ENCODE results near the gene COX7A2L. TPM values are rescaled to one million over a fixed set of nuclear protein-coding genes. Genes with fewer than 3 reads are reported as not detected.

Gene COX7A2L
- total RNA-seq, 2 experiments from 2014 or later, result 103 TPM

DNA sequence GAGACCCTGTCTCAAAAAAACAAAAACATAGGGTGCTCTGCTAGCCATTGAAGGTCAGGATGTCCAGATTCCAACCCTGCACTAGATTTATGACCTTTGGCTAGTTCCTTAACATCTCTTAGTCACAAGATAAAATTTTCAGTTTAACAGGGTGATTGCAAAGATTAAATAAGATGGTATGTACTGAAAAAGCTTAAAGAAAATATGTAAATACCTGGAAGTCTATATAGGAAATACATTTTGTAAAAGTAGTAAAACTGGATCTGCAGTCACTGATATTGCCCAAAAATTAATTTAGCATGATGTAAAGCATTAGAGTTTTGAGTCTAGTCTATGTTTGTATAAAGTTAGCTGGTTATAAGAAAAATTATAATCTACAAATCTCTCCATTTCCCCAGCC, 5.4 kb upstream of the COX7A2L start:
- Mint-ChIP-seq H3K27ac (no peak overlapping the region), H3K36me3 (ENCODE audit: low read depth) (no peaks in the 10 kb centered on the region), H3K9me3 (ENCODE audit: low read depth) (no peaks in the 10 kb centered on the region), H3K4me3 (no peak overlapping the region), H3K4me1 (peaks cover 18% of the 10 kb centered on the region), H3K27me3 (no peaks in the 10 kb centered on the region)
- intact Hi-C loops (cut with DNase I, micrococcal nuclease), result no loop called here
- ChIA-PET CTCF (interaction anchor here (0.7 kb wide), 1 partner anchor 25 kb away, joined by 3 read pairs; no protein-coding TSS in a partner anchor), POLR2A (interaction anchor here (0.5 kb wide), 1 partner anchor 90 kb away, joined by 3 read pairs; no protein-coding TSS in a partner anchor)
- ATAC-seq, result no peak
- DNase-seq, result no peak

DNA sequence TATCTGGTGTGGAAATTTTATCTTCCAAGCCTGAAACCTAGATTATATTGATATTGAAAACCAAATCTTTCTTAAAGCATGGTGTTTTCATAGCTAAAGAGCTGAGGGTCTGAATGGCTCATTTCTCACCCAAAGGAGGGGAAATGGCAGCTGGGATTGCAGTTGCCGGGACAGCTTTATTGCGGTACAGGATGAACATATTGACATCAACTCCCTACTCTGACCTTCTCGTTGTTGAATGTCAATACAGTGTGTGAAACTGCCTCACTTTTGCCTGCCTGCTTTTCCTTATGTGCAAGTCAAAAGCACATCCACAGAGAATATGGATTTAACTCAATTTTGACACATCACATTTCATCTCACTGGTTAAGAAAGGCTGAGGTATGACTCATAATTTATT, 3.6 kb upstream of the COX7A2L start:
- POLR2A ChIA-PET, result no interaction called here
- intact Hi-C loops (cut with DNase I, micrococcal nuclease), result loop anchor here in 1 of 2 experiments (5.0 kb wide), 2 partner anchors 1273 to 1998 kb away; partner anchors contain the start of genes CAMKMT, PLEKHH2 and PREPL
- DNase-seq, result no peak
- Mint-ChIP-seq H3K36me3 (ENCODE audit: low read depth) (no peaks in the 10 kb centered on the region), H3K9me3 (ENCODE audit: low read depth) (no peaks in the 10 kb centered on the region), H3K4me3 (no peak overlapping the region), H3K27me3 (no peaks in the 10 kb centered on the region), H3K4me1 (peaks cover 22% of the 10 kb centered on the region), H3K27ac (no peak overlapping the region)
- CTCF ChIA-PET, result interaction anchor here (0.7 to 1.1 kb wide), 3 partner anchors 11 to 39 kb away, joined by 3 read pairs; no protein-coding TSS in a partner anchor
- ATAC-seq, result no peak

DNA sequence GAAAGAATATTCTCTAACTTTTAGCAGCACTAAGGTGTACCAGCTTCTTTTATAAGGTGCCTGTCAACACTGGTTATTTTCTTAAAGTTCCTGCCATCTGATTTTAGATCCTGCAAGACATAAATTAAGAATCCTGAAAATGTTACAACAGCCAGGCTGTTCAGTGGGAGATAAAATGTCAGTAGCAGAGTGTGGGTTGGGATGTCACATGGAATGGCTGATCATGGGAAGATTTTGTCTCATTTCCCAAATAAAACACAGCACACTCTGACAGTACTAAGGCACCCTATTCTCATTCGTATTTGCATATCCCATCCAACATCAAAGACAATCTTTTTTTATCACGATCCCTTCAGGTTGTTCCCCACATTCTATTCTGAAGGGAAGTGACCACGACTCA, 2.4 kb upstream of the COX7A2L start:
- H3K36me3 Mint-ChIP-seq (ENCODE audit: low read depth), result peaks cover 2% of the 10 kb centered on the region
- DNase-seq (no peak), ATAC-seq (no peak)
- peaks cover 35% of the 10 kb centered on the region for H3K4me1 Mint-ChIP-seq
- intact Hi-C loops (cut with DNase I, micrococcal nuclease), result loop anchor here in 1 of 2 experiments (2.0 to 5.0 kb wide), 3 partner anchors 205 to 1999 kb away; partner anchors contain the start of genes CAMKMT, MTA3, PLEKHH2 and PREPL
- POLR2A ChIA-PET, result interaction anchor here (0.5 kb wide), 1 partner anchor 164 kb away, joined by 5 read pairs; no protein-coding TSS in a partner anchor
- H3K4me3 Mint-ChIP-seq, result no peak overlapping the region
- no peaks in the 10 kb centered on the region for H3K27me3 Mint-ChIP-seq
- CTCF ChIA-PET, result interaction anchor here (0.7 to 1.4 kb wide), 3 partner anchors 41 to 327 kb away, joined by 3 to 4 read pairs (median 3); no protein-coding TSS in a partner anchor
- H3K27ac Mint-ChIP-seq, result no peak overlapping the region
- no peaks in the 10 kb centered on the region for H3K9me3 Mint-ChIP-seq (ENCODE audit: low read depth)

DNA sequence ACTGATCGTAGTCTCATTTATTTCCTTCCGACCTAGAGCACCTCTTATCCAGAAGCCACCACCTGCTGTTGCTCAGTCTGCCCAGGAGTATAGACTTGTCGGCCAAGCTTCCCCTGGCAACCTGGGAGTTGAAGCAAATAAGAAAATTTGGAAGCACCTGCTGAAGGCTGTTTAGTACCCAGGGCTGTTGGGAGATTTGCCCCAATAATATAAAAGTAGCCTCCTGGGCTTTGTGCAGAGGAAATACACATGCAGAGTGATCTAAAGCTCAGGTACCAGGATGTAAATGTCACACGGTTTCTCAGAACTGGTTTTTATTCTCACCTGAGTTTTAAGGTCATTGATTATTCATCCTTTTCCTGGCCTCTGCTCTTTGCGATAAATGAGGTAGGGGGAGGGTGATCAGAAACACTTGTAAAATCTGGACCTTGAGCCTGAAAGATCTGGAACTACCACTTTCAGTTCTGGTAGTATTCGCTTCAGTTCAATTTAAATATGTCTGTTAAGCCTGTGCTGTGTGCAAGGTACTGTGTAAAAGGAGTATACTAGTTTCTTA, 789 bp upstream of the COX7A2L start:
- ChIA-PET CTCF (interaction anchor here (0.7 to 1.5 kb wide), 3 partner anchors 10 to 262 kb away, joined by 3 read pairs; no protein-coding TSS in a partner anchor), POLR2A (no interaction called here)
- intact Hi-C loops (cut with DNase I, micrococcal nuclease), result loop anchor here (1.0 to 5.0 kb wide), 12 partner anchors 58 to 2000 kb away; partner anchors contain the start of genes EML4 (in 2 of the 2), CAMKMT (in 1 of the 2), MTA3 (in 1 of the 2) and PLEKHH2 (in 1 of the 2)
- Mint-ChIP-seq H3K4me1 (peaks cover 39% of the 10 kb centered on the region), H3K36me3 (ENCODE audit: low read depth) (peaks cover 11% of the 10 kb centered on the region), H3K4me3 (peak overlapping the region; percentile 89), H3K9me3 (ENCODE audit: low read depth) (no peaks in the 10 kb centered on the region), H3K27ac (peak overlapping the region; percentile 94), H3K27me3 (no peaks in the 10 kb centered on the region)
- DNase-seq, result no peak
- peak; percentile 3 for ATAC-seq

DNA sequence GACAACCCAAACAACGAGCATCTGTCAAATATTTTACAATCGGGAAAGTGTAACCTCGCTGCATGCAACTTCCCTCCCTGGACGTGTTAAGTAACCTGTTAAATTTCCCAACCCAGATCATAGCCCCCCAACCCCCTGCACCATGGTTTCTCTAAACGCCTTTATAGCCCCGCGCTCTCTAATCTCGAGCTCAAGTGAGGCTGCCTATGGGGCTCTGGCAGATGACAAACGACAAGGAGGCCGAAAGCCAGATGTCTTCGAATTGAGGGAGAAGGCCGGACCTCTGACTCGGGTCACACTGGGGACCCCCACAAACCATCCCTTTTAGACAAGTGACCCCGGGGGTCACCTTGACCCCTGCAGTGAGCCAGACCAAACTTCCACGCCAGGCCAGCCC, 526 bp downstream of the COX7A2L start:
- intact Hi-C loops (cut with DNase I, micrococcal nuclease), result loop anchor here (2.0 to 5.0 kb wide), 4 partner anchors 134 to 2002 kb away; partner anchors contain the start of genes CAMKMT (in 1 of the 2), PLEKHH2 (in 1 of the 2) and PREPL (in 1 of the 2)
- no peaks in the 10 kb centered on the region for H3K9me3 Mint-ChIP-seq (ENCODE audit: low read depth)
- DNase-seq (no peak), ATAC-seq (no peak)
- H3K4me3 Mint-ChIP-seq, result peak overlapping the region; percentile 89
- H3K27me3 Mint-ChIP-seq, result no peaks in the 10 kb centered on the region
- ChIA-PET CTCF (interaction anchor here (0.9 kb wide), 1 partner anchor 303 kb away, joined by 3 read pairs; no protein-coding TSS in a partner anchor), POLR2A (interaction anchor here (0.6 kb wide), 1 partner anchor 261 kb away, joined by 3 read pairs; no protein-coding TSS in a partner anchor)
- peaks cover 42% of the 10 kb centered on the region for H3K4me1 Mint-ChIP-seq
- peaks cover 17% of the 10 kb centered on the region for H3K36me3 Mint-ChIP-seq (ENCODE audit: low read depth)
- peak overlapping the region; percentile 94 for H3K27ac Mint-ChIP-seq

DNA sequence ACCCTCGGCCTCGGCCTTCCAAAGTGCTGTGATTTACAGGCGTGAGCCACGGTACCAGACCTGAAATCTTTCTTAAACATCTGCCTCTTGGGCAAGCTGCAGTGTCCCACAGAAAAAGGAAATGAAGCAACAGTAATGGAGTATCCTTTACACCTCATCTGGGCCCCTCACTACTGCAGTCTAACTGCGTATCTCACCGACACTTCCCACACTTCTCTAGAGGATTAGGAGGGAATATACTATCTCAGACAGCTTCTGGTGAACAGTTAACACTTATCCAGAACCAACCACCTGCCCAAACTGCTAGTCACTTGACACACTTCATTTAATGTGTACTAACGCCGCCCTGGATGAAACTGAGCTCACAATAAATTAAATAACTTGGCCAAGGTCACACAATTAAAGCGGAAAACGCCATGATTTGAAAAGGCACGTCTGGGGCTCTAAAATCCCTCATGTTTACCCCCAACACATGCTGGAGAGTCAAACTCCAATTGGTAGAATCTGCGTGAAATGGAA, 993 bp downstream of the COX7A2L start:
- CTCF ChIA-PET, result interaction anchor here (0.9 to 1.5 kb wide), 2 partner anchors 265 to 303 kb away, joined by 3 to 5 read pairs; no protein-coding TSS in a partner anchor
- Mint-ChIP-seq H3K27me3 (no peaks in the 10 kb centered on the region), H3K27ac (peak overlapping the region; percentile 94), H3K4me3 (peak overlapping the region; percentile 89), H3K36me3 (ENCODE audit: low read depth) (peaks cover 19% of the 10 kb centered on the region), H3K4me1 (peaks cover 44% of the 10 kb centered on the region), H3K9me3 (ENCODE audit: low read depth) (no peaks in the 10 kb centered on the region)
- no peak for ATAC-seq
- POLR2A ChIA-PET, result no interaction called here
- intact Hi-C loops (cut with DNase I, micrococcal nuclease), result loop anchor here (2.0 to 5.0 kb wide), 4 partner anchors 135 to 2002 kb away; partner anchors contain the start of genes CAMKMT (in 1 of the 2), PLEKHH2 (in 1 of the 2) and PREPL (in 1 of the 2)
- peak; percentile 35 for DNase-seq

DNA sequence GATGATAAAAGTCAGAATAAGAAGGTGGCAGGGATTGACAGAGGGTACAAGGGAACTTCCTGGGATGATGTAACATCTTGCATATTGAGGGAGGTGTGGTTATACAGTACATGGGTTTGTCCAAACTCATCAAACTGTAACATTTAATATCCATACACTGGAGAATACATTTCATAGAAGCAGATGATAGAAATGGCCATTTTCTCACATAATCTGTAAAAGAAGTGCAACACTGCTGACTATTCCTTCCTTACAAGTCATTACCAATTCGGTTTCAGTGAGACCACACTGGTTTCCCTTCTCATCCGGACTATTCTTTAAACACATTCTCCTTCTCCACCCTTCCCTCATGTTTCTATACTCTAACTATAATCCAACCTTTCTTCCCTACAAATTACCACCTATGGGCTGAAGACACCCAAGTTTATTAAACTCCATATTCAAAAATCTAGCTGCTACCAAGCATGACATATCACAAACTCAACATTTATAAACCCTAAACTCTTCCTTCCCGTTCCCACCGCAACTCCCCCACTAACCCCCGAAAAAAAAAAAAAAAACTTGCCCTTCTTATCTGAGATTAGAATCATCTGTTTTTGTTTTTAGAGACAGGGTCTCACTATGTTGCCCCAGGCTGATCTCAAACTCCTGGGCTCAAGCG, 1.6 kb downstream of the COX7A2L start:
- no peak for ATAC-seq
- intact Hi-C loops (cut with DNase I, micrococcal nuclease), result no loop called here
- Mint-ChIP-seq H3K4me3 (peak overlapping the region; percentile 89), H3K9me3 (ENCODE audit: low read depth) (no peaks in the 10 kb centered on the region), H3K27me3 (no peaks in the 10 kb centered on the region), H3K4me1 (peaks cover 50% of the 10 kb centered on the region), H3K27ac (peak overlapping the region; percentile 94), H3K36me3 (ENCODE audit: low read depth) (peaks cover 22% of the 10 kb centered on the region)
- ChIA-PET CTCF (interaction anchor here (1.5 kb wide), 1 partner anchor 264 kb away, joined by 5 read pairs; no protein-coding TSS in a partner anchor), POLR2A (no interaction called here)
- no peak for DNase-seq

DNA sequence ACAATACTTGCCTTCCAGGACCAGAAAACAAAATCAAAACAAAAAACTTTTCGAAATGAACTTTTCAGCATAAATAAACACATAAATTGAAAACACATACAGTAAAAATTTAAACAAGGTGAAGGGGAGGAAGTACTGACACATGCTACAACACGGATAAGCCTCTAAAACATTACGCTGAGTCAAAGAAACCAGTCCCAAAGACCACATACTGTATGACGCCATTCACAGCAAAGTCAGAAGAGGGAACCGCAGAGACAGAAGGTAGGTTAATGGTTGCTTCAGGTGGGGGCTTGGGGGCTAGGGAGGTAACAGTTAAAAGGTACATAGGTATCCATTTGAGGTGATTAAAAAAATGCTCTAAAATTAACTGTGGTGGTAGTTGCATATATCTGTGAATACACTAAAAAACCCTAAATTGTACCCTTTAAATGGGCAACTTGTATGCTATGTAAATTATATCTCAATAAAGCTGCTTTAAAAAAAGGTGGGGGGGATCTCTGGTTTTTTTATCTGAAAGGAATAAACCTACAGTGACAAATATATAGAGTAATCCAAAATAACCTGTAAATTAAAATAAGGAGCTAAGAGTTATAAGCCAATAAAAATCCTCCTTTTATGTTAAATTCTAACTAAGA, 7.1 kb downstream of the COX7A2L start:
- Mint-ChIP-seq H3K4me1 (peaks cover 45% of the 10 kb centered on the region), H3K27ac (peak overlapping the region; percentile 2), H3K27me3 (no peaks in the 10 kb centered on the region), H3K9me3 (ENCODE audit: low read depth) (no peaks in the 10 kb centered on the region), H3K36me3 (ENCODE audit: low read depth) (peaks cover 54% of the 10 kb centered on the region), H3K4me3 (no peak overlapping the region)
- DNase-seq (no peak), ATAC-seq (peak; percentile 73)
- POLR2A ChIA-PET, result no interaction called here
- intact Hi-C loops (cut with DNase I, micrococcal nuclease), result no loop called here
- CTCF ChIA-PET, result interaction anchor here (1.6 kb wide), 1 partner anchor 12 kb away, joined by 3 read pairs; no protein-coding TSS in a partner anchor

DNA sequence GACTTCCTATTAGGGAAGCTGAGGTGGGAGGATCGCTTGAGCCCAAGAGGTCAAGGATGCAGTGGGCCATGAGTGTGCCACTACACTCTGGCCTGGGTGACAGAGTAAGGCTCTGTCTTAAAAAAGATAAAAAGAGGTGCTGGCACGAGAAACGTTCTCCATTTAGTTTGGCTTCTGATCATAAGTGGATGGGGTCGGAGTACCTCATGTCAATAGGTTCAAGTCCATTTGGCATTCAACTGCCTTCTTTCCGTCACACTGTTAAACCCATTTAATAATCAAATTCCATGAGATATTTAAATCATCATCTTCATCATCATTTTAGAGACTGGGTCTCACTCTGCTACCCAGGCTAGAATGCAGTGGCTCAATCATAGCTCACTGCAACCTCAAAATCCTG, 9.2 kb downstream of the COX7A2L start:
- intact Hi-C loops (cut with DNase I, micrococcal nuclease), result no loop called here
- no peak for DNase-seq
- ChIA-PET CTCF (interaction anchor here (1.0 to 2.0 kb wide), 2 partner anchors 19 to 23 kb away, joined by 4 to 6 read pairs; no protein-coding TSS in a partner anchor), POLR2A (no interaction called here)
- Mint-ChIP-seq H3K36me3 (ENCODE audit: low read depth) (peaks cover 64% of the 10 kb centered on the region), H3K4me1 (peaks cover 26% of the 10 kb centered on the region), H3K27ac (no peak overlapping the region), H3K4me3 (no peak overlapping the region), H3K27me3 (no peaks in the 10 kb centered on the region), H3K9me3 (ENCODE audit: low read depth) (no peaks in the 10 kb centered on the region)
- ATAC-seq, result no peak

DNA sequence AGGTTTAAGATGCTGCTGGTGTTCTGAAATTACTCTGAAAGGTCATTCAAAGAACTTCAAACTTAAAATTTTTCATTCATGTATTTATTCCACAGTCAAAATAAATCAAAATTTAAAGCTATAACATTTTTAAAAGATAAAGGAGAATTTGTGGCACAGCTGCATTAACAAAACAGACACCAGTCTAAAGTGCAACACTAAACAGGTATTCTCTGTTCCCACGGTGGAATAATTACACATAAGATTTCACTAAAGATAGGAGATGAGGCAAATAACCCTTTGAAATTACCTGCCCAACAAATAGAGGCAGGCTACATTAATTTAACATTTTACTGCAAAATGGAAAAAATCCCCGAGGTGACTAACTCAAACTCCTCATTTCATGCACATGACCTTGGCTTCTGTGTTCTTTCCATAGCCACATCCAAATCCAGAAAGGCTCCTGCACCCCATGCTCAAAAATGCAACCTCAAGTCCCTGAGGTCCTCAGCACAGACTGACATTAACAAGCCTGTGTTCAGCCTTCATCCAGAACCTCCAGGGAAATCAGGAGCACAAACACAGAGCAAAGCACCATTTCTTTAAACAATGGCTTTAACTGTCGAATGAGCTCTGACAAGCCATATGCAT, 10.5 kb downstream of the COX7A2L start:
- ATAC-seq (no peak), DNase-seq (no peak)
- Mint-ChIP-seq H3K4me3 (no peak overlapping the region), H3K4me1 (peaks cover 22% of the 10 kb centered on the region), H3K27me3 (no peaks in the 10 kb centered on the region), H3K27ac (no peak overlapping the region), H3K36me3 (ENCODE audit: low read depth) (peaks cover 60% of the 10 kb centered on the region), H3K9me3 (ENCODE audit: low read depth) (no peaks in the 10 kb centered on the region)
- ChIA-PET POLR2A (no interaction called here), CTCF (interaction anchor here (0.5 to 1.0 kb wide), 2 partner anchors 22 to 36 kb away, joined by 4 read pairs; no protein-coding TSS in a partner anchor)
- intact Hi-C loops (cut with DNase I, micrococcal nuclease), result no loop called here

All from activated CD4-positive, alpha-beta T cell treated with anti-CD3 and anti-CD28 coated beads for 36 hours (primary cell).